Glutamatergic neuron (in vitro differentiated cells): Measurements from ENCODE around the gene ATG2A. TPM values are rescaled to one million over a fixed set of nuclear protein-coding genes. Genes with fewer than 3 reads are reported as not detected.

Source experiments
- DNase-seq: peaks from one replicate; pipeline ENCODE4 v3.0.0; 2022
- H3K27ac Mint-ChIP-seq: one replicate; pipeline ENCODE4 v1.8.0; 2020; ENCODE audit warnings: mild to moderate bottlenecking, mixed read lengths, inconsistent platforms; ENCODE audit not compliant: unreplicated experiment
- H3K27me3 Mint-ChIP-seq: one replicate; pipeline ENCODE4 v1.8.0; 2020; ENCODE audit warnings: mild to moderate bottlenecking, moderate library complexity, mixed read lengths, inconsistent platforms; ENCODE audit not compliant: unreplicated experiment
- H3K36me3 Mint-ChIP-seq: one replicate; pipeline ENCODE4 v1.8.0; 2020; ENCODE audit warnings: mild to moderate bottlenecking, mixed read lengths, inconsistent platforms; ENCODE audit not compliant: unreplicated experiment
- H3K4me1 Mint-ChIP-seq: one replicate; pipeline ENCODE4 v1.8.0; 2020; ENCODE audit warnings: mild to moderate bottlenecking, low read depth, mixed read lengths, inconsistent platforms; ENCODE audit not compliant: unreplicated experiment
- H3K4me3 Mint-ChIP-seq: one replicate; pipeline ENCODE4 v1.8.0; 2020; ENCODE audit warnings: mild to moderate bottlenecking, mixed read lengths, inconsistent platforms; ENCODE audit not compliant: unreplicated experiment
- H3K9me3 Mint-ChIP-seq: one replicate; pipeline ENCODE4 v1.8.0; 2020; ENCODE audit warnings: mild to moderate bottlenecking, moderate library complexity, mixed read lengths, inconsistent platforms; ENCODE audit not compliant: unreplicated experiment
- CTCF ChIP-seq: fragments of 200-600 bp; sonication (generic); IDR thresholded peaks from one replicate; pipeline ENCODE4 v1.5.0; 2021; ENCODE audit not compliant: partially characterized antibody, unreplicated experiment
- total RNA-seq: library from RNA; stranded (reverse); fragmentation: NEBNext Ultra II Directional; extraction: Animal tissue kit (Norgen Biotek cat#: 25700); gene quantifications from one replicate; pipeline ENCODE4 v1.2.1, GENCODE V29; 2021; ENCODE audit not compliant: unreplicated experiment

ATG2A gene
- total RNA-seq, 1 donor from 2014 or later, result 25.9 TPM

- Mint-ChIP-seq H3K36me3 (no peaks in the 10 kb centered on the region), H3K27ac (peak overlapping the region; percentile 64), H3K27me3 (no peaks in the 10 kb centered on the region), H3K4me1 (peaks cover 25% of the 10 kb centered on the region), H3K9me3 (peaks cover 5% of the 10 kb centered on the region), H3K4me3 (peak overlapping the region; percentile 82)
- no peak for TF ChIP-seq CTCF
- no peak for DNase-seq
Observed at GRCh38 chr11:64870893-64871466, 46.0 kb downstream of the ATG2A start.

- no peaks in the 10 kb centered on the region for H3K36me3 Mint-ChIP-seq
- TF ChIP-seq CTCF, result no peak
- DNase-seq, result no peak
- peaks cover 21% of the 10 kb centered on the region for H3K4me1 Mint-ChIP-seq
- H3K27ac Mint-ChIP-seq, result no peak overlapping the region
- peak overlapping the region; percentile 57 for H3K4me3 Mint-ChIP-seq
- no peaks in the 10 kb centered on the region for H3K27me3 Mint-ChIP-seq
- peaks cover 7% of the 10 kb centered on the region for H3K9me3 Mint-ChIP-seq
Observed at GRCh38 chr11:64870176-64870892, 46.7 kb downstream of the ATG2A start.

GRCh38 chr11:64869571-64870175 lies 47.3 kb downstream of the ATG2A start:
- Mint-ChIP-seq H3K4me1 (peaks cover 19% of the 10 kb centered on the region), H3K27me3 (no peaks in the 10 kb centered on the region), H3K4me3 (no peak overlapping the region), H3K9me3 (peaks cover 7% of the 10 kb centered on the region), H3K36me3 (no peaks in the 10 kb centered on the region), H3K27ac (no peak overlapping the region)
- peak; percentile 33 for TF ChIP-seq CTCF
- DNase-seq, result peak; percentile 71

- Mint-ChIP-seq H3K27ac (no peak overlapping the region), H3K36me3 (no peaks in the 10 kb centered on the region), H3K9me3 (peaks cover 4% of the 10 kb centered on the region), H3K27me3 (no peaks in the 10 kb centered on the region), H3K4me3 (no peak overlapping the region), H3K4me1 (peaks cover 14% of the 10 kb centered on the region)
- TF ChIP-seq CTCF, result no peak
- no peak for DNase-seq
Observed at GRCh38 chr11:64868904-64869570, 48.0 kb downstream of the ATG2A start.
